NCI-H446 treated with DMSO at 0.1 percent for 48 hours (cell line): ENCODE measurements around the gene GAREM1.
"Not testable (repeated sequence)": the region's sequence is repeated elsewhere in the genome, so short reads cannot be mapped to it uniquely, and the experiment has no call there.

Experiments
- DNase-seq: peaks from one replicate; lab custom pipeline; 2025; lab: John Stamatoyannopoulos, UW

Gene GAREM1

GRCh38 chr18:32368991-32369390 lies 101.7 kb downstream of the GAREM1 start:
- DNase-seq = peak; percentile 29

- no peak for DNase-seq
These were observed 102.5 kb downstream of the GAREM1 start for GRCh38 chr18:32368170-32368569.

- DNase-seq = no peak
These were observed 103.8 kb downstream of the GAREM1 start for GRCh38 chr18:32366586-32367538.

- no peak for DNase-seq
These were observed 108.2 kb downstream of the GAREM1 start for GRCh38 chr18:32362484-32362883.

- DNase-seq = no peak
These were observed 109.9 kb downstream of the GAREM1 start for GRCh38 chr18:32360682-32361345.

GRCh38 chr18:32358529-32358928 lies 112.2 kb downstream of the GAREM1 start:
- no peak for DNase-seq

GRCh38 chr18:32358075-32358474 lies 112.6 kb downstream of the GAREM1 start:
- DNase-seq = no peak

GRCh38 chr18:32355896-32356295 lies 114.8 kb downstream of the GAREM1 start:
- DNase-seq = no peak

- no peak for DNase-seq
These were observed 116.2 kb downstream of the GAREM1 start for GRCh38 chr18:32354518-32354917.

- no peak for DNase-seq
These were observed 117.4 kb downstream of the GAREM1 start for GRCh38 chr18:32353257-32353656.

GRCh38 chr18:32351032-32351431 lies 119.7 kb downstream of the GAREM1 start:
- no peak for DNase-seq

- peak; percentile 59 for DNase-seq
These were observed 120.8 kb downstream of the GAREM1 start for GRCh38 chr18:32349728-32350395.

- DNase-seq = no peak
These were observed 124.0 kb downstream of the GAREM1 start for GRCh38 chr18:32346671-32347070.

- DNase-seq = no peak
These were observed 127.0 kb downstream of the GAREM1 start for GRCh38 chr18:32343634-32344033.

- not testable (repeated sequence) for DNase-seq
These were observed 129.6 kb downstream of the GAREM1 start for GRCh38 chr18:32341112-32341511.

GRCh38 chr18:32339045-32339444 lies 131.6 kb downstream of the GAREM1 start:
- DNase-seq = no peak

GRCh38 chr18:32337821-32338220 lies 132.9 kb downstream of the GAREM1 start:
- DNase-seq = no peak

GRCh38 chr18:32337347-32337746 lies 133.3 kb downstream of the GAREM1 start:
- DNase-seq = no peak

GRCh38 chr18:32335228-32335627 lies 135.5 kb downstream of the GAREM1 start:
- DNase-seq = no peak

- DNase-seq = no peak
These were observed 136.9 kb downstream of the GAREM1 start for GRCh38 chr18:32333781-32334180.

GRCh38 chr18:32332708-32333107 lies 138.0 kb downstream of the GAREM1 start:
- DNase-seq = no peak

GRCh38 chr18:32328974-32329373 lies 141.7 kb downstream of the GAREM1 start:
- DNase-seq = no peak

- no peak for DNase-seq
These were observed 142.3 kb downstream of the GAREM1 start for GRCh38 chr18:32328379-32328778.
